HG03025 (cell line): Measurements from ENCODE around the gene USP10.
"Not testable (repeated sequence)": the region's sequence is repeated elsewhere in the genome, so short reads cannot be mapped to it uniquely, and the experiment has no call there.

Experiments
- ATAC-seq: cut with Tn5 transposase; IDR thresholded peaks from one replicate; pipeline ENCODE4 v1.9.1; 2021; ENCODE audit warnings: mild to moderate bottlenecking, moderate library complexity; ENCODE audit not compliant: unreplicated experiment, low FRiP score

The USP10 gene

DNA sequence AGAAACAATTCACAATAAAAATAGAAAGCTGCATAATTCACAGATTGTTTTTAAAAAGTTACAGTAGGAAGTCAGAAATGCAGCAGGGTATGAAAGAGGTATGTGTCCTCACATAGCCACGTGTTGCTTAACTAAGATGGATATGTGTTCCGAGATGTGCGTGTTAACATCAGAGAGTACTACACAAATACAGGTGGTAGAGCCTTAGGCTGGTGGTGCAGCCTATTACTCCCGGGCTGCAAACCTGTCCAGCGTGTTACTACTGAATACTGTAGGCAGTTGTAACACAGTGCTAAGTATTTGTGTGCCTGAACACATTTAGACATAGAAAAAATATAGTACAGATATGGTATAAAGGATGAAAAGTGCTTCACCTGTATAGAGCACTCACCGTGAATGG lies 46.4 kb downstream of the USP10 start:
- no peak for ATAC-seq

DNA sequence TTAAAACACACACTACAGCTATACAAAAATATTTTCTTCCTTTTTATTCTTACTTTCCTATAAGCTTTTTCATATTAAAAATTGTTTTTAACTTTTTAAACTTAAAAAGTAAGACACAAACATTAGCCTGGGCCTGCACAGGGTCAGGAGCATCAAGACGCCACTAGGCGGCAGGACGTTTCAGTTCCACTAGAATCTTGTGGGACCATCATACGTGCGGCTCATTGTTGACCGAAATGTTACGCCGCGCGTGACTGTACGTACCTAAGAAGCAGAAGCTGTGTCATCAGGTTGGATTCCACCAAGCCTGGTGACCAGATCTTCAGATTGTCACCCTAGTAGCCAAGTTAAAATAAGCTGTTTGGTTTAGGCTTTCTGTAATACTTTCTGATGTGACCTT lies 47.1 kb downstream of the USP10 start:
- ATAC-seq = no peak

DNA sequence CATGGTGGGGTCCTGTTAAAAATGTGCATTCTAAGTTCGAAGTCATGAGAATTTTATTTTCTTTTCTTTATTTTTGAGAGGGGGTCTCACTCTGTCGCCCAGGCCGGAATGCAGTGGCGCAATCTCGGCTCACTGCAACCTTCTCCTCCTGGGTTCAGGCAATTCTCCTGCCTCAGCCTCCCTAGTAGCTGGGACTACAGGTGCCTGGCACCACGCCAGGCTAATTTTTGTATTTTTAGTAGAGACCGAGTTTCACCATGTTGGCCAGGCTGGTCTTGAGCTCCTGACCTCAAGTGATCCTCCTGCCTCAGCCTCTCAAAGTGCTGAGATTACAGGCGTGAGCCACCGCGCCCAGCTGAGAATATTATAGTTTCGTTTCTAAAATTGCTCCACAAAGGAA lies 48.4 kb downstream of the USP10 start:
- ATAC-seq = not testable (repeated sequence)

DNA sequence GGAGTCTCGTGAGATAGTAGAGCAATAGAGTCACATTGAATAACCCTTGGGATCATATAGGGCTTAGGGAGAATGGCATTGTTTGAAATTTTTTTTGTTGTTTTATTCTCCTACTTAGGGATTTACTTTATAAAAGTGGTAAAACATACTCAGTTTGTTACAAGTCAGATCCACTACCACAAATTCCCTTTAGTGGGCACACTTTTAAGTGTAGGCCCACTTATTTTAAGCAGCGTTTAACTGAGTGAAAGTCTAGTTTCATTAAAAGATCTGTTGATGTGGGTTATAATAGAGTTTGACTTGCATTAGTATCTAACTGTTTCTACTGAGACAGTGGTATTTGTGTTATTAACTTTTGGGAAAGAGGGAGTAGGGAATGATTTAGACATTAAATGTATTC lies 49.3 kb downstream of the USP10 start:
- ATAC-seq = no peak

DNA sequence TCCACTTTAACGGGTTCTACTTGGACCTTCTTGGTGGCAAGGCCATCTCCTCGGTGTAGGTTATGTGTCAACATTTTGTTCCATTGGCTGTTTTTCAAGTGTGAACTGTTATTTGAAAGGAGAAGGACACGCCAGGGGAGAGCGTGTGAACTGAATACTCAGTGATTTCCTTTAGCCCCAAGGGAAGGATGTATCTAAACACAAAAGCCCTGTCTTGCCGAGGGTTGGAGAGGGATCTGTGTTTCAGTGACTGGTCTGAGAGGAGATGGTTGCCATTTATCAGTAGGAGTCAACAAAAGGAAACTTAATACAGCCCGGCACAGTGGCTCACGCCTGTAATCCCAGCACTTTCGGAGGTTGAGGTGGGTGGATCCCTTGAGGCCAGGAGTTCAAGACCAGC lies 50.0 kb downstream of the USP10 start:
- ATAC-seq = no peak

DNA sequence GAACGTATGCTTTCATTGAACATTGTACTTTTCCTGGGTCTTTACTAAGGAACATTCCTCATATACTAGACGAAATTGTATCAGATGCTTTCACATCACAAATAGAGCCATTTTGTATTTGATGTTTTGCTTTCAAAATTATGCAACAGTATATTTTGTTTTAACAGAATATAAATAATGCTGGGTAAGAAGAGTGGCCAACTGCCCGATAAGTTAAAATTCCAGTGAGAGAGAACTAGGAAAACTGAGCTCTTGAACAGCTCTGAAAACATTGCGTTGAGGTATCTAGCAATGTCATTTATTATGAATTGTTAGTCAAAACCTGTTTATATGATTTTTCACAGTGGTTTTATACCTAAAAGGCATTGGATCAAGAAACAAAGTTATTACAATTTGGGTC lies 50.8 kb downstream of the USP10 start:
- ATAC-seq = no peak

DNA sequence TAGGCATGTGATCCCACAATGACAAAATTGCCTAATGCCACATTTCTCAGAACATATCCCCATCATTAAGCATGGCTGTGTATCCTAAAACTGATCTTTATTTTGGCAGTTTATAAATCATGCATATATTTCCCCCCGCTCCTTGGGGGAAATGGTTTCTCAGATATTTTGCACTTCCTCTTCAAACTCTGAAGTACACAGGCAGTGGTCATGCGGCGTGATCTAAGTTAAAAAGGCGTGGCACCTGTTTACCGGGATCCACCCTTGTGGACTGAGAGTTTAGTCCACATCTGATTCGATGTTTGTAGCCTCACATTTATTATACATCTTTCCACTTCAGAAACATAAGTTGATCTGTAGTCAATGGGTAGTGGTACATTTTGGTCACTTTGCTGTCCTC lies 51.4 kb downstream of the USP10 start:
- no peak for ATAC-seq

DNA sequence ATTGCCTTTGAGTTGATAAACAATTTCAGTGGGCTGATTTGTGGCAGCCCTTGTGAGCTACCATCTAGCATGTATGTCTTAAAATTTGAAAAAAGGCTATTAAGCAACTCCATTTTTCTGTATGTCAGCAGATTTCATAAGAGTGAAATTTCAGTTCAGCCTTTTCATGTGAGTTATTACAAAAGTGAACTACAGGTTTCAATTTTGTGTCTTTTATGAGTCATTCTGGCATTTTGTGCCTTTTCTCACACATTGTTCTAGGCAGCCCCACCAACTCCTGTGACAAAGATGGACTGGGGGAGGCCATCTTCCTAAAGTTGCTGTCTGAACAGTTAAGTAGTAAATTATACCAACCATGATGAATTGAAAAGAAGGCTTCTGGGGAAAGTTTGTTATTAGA lies 52.1 kb downstream of the USP10 start:
- ATAC-seq = no peak

DNA sequence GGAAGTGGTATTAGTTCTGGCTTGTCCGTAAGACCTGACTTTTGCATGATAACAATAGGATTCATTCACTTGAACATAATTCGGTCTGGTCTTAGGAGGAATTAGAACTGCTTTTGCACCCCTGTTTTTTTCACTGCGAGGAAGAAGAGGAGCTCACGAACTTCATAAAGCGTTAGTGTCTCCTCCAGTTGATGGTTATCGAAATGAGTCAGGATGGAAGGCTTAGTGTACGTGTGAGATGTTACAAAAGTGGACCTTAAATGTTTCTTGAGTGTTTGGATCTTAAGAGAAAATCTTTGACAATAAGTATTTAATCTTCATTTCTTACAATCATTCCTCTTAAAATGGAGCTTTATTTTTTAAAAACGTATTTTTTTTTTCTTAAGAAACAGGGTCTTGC lies 52.8 kb downstream of the USP10 start:
- no peak for ATAC-seq

DNA sequence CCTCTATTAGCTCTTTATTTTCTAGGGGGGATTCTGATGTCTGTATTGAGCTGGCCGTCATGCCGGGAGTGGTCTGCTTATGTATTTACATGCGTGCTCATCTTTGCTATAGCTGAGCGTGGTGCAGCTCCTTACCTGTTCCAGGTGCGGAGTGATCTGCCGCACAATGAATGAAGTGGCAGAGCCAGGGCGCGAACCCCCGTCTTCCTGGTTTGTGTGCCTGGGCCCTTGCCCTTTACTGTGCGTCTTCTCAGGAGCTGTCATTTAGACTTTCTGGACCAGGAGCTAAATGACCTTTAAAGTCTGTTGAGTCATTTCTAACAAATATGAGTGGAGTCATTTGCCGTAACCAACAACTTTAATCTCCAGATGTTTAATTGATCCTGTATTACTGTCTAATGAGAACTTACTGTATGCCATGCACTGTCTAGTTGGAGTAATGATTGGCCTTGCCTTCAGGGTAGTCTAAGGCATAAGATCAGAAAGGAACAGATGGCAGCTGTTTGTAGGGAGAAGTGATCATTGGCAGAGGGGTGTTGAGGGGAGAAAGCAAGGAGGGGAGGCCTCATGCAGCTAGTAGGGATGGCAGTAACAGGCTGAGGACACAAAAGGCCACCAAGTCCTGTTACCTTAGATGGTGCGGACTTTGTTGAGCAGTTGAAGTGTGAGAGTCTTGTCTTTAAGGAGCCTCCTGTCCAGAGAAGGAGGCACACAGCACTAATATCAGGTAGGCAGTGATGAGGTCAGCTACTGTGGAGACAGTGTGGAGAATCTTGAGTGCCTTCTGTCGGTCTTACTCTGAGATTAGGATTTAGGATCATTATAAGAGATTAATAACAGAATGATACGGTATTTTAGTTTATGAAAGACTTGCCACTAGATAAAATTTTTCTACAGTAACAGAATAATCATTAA lies 53.9 kb downstream of the USP10 start:
- ATAC-seq = no peak

DNA sequence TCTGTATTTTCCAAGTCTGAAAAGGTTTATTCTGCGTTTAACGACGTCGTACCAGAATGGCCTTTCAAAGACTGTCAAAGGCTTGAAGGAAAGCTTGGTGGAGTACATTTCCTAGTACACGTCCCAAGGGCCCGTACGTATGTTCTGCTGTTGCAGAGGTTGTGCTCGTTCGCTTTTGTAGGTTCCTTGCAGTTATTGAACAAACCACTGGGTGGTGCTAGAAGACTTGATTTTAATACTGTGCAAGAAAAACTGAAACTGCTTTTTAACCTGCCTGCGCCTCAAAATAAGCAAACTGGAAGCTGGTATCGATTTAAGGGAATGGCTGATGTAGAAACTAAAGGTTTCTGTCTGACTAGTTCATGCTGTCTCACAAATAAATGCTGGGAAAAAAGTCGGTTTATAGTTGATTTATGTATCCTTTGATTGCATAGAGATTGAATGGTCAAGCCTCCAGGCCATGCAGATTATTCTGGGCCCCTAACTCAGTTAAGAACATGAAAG lies 54.6 kb downstream of the USP10 start:
- ATAC-seq = peak; percentile 51

DNA sequence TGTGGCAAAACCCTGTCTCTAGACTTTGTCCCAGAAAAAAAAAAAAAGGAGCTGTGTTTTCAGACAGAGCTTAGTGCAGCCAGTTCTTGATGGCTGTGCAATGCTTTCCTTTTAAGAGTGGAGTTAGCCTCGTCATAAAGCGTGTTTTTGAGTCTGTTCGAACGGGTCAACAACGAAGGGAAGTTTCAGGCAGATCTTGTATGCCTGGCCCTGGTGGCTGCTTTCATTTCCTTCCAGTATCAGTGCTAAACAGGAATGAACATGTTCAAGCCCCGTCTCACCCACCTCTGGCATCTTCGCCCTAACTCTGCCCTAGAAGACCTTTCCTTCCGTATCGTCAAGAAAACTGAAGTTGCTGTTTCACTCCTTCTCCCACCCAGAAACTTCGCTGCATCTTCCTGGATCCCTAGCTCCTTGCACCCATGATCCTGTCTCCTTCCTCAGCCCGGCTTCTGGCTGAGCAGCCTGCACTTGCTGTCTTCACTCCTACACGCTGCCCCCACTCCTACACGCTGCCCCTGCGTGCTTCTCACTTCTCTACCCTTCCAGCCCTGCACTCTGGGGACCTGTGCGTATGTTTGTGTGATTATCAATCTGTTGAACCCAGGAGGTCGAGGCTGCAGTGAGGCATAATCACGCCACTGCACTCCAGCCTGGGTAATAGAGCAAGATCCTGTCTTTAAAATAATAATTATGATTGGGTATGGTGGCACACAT lies 55.3 kb downstream of the USP10 start:
- no peak for ATAC-seq

DNA sequence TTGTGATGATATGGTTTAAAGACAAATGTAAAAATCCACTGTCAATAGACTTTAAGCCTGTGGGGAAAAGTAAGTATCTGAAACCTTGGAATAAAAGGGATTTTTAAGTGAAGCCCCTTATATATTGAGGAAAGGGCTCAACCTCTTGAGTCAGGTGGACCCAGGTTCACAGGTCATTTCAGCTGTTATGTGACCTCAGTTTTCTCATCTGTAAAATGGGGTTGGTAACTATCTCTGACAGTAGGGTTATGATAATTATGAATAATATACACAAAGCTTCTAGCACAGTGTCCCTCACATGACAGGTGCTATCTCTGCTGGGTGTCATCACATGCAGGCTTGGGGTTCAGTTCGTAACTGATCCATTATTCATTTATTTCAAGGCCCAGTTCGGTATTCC lies 57.0 kb downstream of the USP10 start:
- ATAC-seq = no peak

DNA sequence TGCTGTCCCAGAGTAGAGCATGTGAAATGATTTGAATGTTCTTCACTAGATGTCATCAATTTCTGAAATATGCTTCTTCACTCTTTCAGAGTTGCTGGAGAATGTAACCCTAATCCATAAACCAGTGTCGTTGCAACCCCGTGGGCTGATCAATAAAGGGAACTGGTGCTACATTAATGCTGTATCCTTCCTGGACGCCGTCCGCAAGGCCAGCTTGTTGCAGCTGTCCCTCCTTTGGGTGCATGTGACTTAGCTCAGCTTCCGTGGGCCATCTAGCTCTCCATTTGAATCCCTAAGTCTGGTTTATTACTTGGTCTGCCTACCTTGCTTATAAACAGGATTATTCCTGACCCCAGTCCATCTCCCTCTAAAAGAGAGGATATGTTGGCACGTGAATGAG lies 58.8 kb downstream of the USP10 start:
- ATAC-seq = no peak

DNA sequence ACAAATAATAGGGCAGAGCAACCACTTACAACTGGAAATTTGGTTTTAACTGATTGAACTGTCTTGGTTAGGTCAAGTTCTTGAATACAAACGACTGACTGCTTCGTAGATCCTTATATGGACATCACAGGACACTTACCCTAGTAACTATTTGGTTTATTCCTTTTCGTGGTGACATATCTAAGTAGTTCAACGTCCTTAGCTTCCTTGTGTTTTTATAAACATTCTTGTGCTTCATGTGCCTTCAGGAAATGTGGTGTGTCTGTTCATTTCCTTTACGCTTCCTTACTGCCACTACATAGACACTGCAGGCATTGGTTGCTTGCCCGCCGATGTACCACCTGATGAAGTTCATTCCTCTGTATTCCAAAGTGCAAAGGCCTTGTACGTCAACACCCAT lies 59.3 kb downstream of the USP10 start:
- ATAC-seq = no peak

DNA sequence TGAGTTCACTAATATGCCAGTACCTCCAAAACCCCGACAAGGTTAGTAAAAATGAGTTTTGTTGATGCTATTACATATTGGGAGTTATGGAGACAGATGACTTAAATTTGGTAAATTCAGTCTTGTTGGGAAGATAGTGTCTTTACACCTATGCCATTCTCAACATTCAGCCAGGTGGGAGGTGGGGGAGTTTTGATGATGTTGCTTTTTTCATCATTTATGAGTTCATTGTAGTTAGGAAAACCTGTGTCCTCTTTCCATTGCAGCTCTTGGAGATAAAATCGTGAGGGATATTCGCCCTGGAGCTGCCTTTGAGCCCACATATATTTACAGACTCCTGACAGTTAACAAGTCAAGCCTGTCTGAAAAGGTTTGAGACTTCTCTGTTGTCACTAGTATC lies 60.1 kb downstream of the USP10 start:
- no peak for ATAC-seq

DNA sequence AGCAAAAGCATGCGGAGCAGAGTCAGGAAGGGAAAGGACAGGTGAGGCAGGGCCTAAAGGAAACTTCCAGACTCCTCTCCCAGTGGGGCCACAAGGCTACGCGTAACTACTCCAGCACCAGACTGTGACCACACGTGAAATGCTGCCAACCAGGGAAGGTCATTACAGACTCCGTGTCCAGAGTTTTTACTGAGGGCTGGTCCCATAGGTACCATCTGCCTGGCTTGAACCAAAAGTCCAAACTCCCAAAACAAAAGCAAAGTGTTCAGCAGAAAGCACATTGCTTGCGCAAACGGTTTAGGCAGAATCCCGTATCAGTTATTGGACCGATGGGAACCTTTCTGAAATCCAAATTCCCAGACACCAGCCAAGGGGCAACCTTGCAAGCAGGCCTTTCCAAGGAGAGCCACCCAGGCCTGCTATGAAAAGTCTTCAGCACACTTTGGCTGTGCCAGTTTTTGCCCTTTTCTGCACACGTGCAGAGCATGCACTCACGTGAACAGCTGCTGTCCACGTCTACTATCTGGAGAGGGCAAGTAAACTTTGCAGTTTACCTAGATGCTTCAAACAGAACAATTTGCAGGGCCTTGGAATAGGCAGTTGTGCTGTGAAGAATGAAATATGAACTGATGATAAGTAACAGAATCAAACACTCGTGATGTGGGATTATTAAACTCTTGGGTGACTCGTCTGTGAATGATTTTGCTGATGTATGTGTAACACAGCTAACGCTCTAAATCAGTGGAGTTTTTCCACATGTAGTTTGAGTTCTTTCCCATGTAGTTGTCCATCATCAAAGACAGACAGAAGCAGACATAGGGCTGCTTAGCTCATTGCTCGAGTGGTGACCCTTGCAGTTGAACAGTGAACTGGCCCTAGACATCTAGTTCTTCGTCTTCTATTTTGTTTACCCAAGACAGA lies 61.9 kb downstream of the USP10 start:
- no peak for ATAC-seq

DNA sequence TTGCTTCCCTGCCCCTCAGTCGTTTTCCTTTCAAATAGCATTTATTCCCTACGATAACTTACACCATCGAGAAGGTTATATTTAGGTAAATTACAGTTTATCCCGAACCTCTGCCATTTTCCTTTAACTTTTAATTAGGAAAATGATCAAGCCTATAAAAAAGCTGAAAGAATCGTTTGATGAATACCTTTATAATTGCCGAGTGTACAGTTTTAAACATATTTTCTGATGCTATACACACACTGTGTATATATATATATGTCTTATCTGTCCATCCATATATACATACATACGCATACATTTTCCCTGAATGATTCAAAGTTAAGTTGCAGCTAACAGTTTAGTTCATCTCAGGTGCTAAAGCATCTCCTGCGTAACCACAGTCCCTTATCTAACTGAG lies 63.4 kb downstream of the USP10 start:
- no peak for ATAC-seq

DNA sequence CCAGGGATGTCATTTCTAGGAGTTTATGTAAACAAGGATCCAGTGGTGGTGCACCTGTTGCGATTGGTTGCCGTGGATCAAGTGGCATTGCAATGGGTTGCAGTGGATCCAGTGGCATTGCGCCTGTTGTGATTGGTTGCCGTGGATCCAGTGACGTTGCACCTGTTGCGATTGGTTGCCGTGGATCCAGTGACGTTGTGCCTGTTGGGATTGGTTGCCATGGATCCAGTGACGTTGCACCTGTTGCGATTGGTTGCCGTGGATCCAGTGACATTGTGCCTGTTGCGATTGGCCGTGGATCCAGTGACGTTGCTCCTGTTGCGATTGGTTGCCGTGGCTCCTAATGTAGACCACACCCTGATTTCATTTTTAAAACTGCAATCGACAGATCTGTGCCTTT lies 63.8 kb downstream of the USP10 start:
- ATAC-seq = no peak

DNA sequence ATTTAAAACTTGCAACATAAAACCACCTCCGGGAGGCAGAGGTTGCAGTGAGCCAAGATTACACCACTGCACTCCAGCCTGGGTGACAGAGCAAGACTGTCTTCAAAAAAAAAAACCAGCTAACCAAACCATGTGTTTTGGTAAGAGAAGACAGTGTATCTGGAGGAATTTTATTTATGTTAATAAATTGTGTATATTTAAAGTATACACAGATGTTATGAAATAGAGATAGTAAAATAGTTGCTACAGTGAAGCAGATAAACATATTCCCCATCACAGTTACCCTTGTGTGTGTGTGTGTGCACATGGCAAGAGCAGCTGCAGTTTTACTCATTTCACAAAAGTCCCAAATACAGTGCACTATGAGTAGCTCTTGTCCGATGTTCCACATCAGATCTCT lies 65.2 kb downstream of the USP10 start:
- no peak for ATAC-seq
